K562 (cell line): Measurements from ENCODE around the gene OPRM1.

Source experiments
- CTCF ChIP-seq, 3 experiments: IDR thresholded peaks in 2 of 3; conservative IDR thresholded peaks in 1 of 3; 2 replicates each; pipeline ENCODE4 v1.5.1; 2011 to 2012; ENCODE audit warnings: low read length in 3 of 3, mild to moderate bottlenecking in 3 of 3, control low read depth in 2 of 3, improper control_type of control experiment in 1 of 3, inconsistent platforms in 1 of 3, low read depth in 1 of 3, mixed read lengths in 1 of 3, moderate library complexity in 1 of 3; ENCODE audit not compliant: insufficient read depth in 2 of 3
- PATZ1 ChIP-seq: fragments of 250-450 bp; sonication (Bioruptor Pico); IDR thresholded peaks from 2 replicates; pipeline ENCODE4 v1.5.0; 2020; ENCODE audit warnings: mild to moderate bottlenecking, borderline replicate concordance

- no peak for TF ChIP-seq PATZ1 (CRISPR knock-in tag)
- no peak for TF ChIP-seq CTCF (IDR thresholded peaks at IDR 0.05 in 2 of 3, conservative IDR thresholded peaks at IDR 0.05 in 1 of 3; ENCODE audit: insufficient read depth in 2 of 3, low read depth in 1 of 3, low read length in 3 of 3)
Measured at GRCh38 chr6:154238831-154239230, 199.8 kb downstream of the OPRM1 start.
